HG02610 (cell line): ENCODE results near the gene MTX1.
"Not testable (repeated sequence)": the region's sequence is repeated elsewhere in the genome, so short reads cannot be mapped to it uniquely, and the experiment has no call there.

ENCODE experiments used
- ATAC-seq: cut with Tn5 transposase; IDR thresholded peaks from one replicate; pipeline ENCODE4 v1.9.1; 2021; ENCODE audit warnings: mild to moderate bottlenecking, moderate library complexity; ENCODE audit not compliant: unreplicated experiment

The MTX1 gene

GRCh38 chr1:155206891-155207805 lies 1.3 kb upstream of the MTX1 start:
- ATAC-seq: peak; percentile 32

- ATAC-seq: no peak
These were observed 522 bp upstream of the MTX1 start, which contains the start of gene THBS3 for GRCh38 chr1:155207806-155208540. Gene THBS3 (minus strand): TSS chr1:155207897. CDS start chr1:155207876, 21 bp downstream.

GRCh38 chr1:155209312-155209721 lies 822 bp downstream of the MTX1 start:
- no peak for ATAC-seq

- no peak for ATAC-seq
These were observed 2.0 kb downstream of the MTX1 start for GRCh38 chr1:155210314-155211104.

- ATAC-seq: not testable (repeated sequence)
These were observed 3.0 kb downstream of the MTX1 start for GRCh38 chr1:155211381-155212050.

- not testable (repeated sequence) for ATAC-seq
These were observed 3.6 kb downstream of the MTX1 start for GRCh38 chr1:155212051-155212440.

GRCh38 chr1:155214702-155215101 lies 6.2 kb downstream of the MTX1 start:
- not testable (repeated sequence) for ATAC-seq

- no peak for ATAC-seq
These were observed 10.5 kb downstream of the MTX1 start for GRCh38 chr1:155218854-155219591.

- ATAC-seq: no peak
These were observed 11.1 kb downstream of the MTX1 start for GRCh38 chr1:155219592-155220031.

- ATAC-seq: not testable (repeated sequence)
These were observed 11.9 kb downstream of the MTX1 start for GRCh38 chr1:155220211-155220965.

- no peak for ATAC-seq
These were observed 14.6 kb downstream of the MTX1 start for GRCh38 chr1:155223047-155223446.

- ATAC-seq: not testable (repeated sequence)
These were observed 16.9 kb downstream of the MTX1 start for GRCh38 chr1:155225404-155225759.

GRCh38 chr1:155226188-155226909 lies 17.9 kb downstream of the MTX1 start:
- ATAC-seq: peak; percentile 29

GRCh38 chr1:155226910-155227260 lies 18.4 kb downstream of the MTX1 start:
- ATAC-seq: no peak

GRCh38 chr1:155227261-155228095 lies 19.0 kb downstream of the MTX1 start:
- ATAC-seq: peak; percentile 88

- no peak for ATAC-seq
These were observed 19.6 kb downstream of the MTX1 start for GRCh38 chr1:155228096-155228427.

GRCh38 chr1:155231302-155231701 lies 22.8 kb downstream of the MTX1 start:
- ATAC-seq: not testable (repeated sequence)
